NK-92 treated with Interleukin-12 subunit alpha and Interleukin-12 subunit beta, amount 100 ng/mL, for 24 hours (cell line): ENCODE data around the gene PTPRF.
A peak's percentile ranks its signal among the peaks of the same experiment; 100 is the strongest.

Source experiments
- DNase-seq: peaks from one replicate; lab custom pipeline; 2025; lab: John Stamatoyannopoulos, UW

PTPRF gene

GRCh38 chr1:43513471-43514173 is 17.1 kb upstream of the PTPRF start:
- no peak for DNase-seq

GRCh38 chr1:43518935-43519686 is 11.6 kb upstream of the PTPRF start:
- no peak for DNase-seq

GRCh38 chr1:43520100-43520778 is 10.4 kb upstream of the PTPRF start:
- DNase-seq: no peak

GRCh38 chr1:43521078-43521477 is 9.6 kb upstream of the PTPRF start:
- no peak for DNase-seq

GRCh38 chr1:43521756-43522155 is 8.9 kb upstream of the PTPRF start:
- DNase-seq: no peak

- DNase-seq: no peak
These were observed 8.3 kb upstream of the PTPRF start for GRCh38 chr1:43522431-43522775.

GRCh38 chr1:43522776-43523480 is 7.8 kb upstream of the PTPRF start:
- DNase-seq: no peak

GRCh38 chr1:43524804-43525203 is 5.9 kb upstream of the PTPRF start:
- DNase-seq: no peak

GRCh38 chr1:43526002-43526401 is 4.7 kb upstream of the PTPRF start:
- DNase-seq: no peak

- no peak for DNase-seq
These were observed 3.4 kb upstream of the PTPRF start for GRCh38 chr1:43527111-43527878.

GRCh38 chr1:43529206-43529731 is 1.4 kb upstream of the PTPRF start:
- DNase-seq: peak; percentile 42

- no peak for DNase-seq
These were observed 623 bp downstream of the PTPRF start for GRCh38 chr1:43531107-43531905.

GRCh38 chr1:43531906-43532584 is 1.4 kb downstream of the PTPRF start:
- no peak for DNase-seq

- no peak for DNase-seq
These were observed 2.0 kb downstream of the PTPRF start for GRCh38 chr1:43532716-43533115.

GRCh38 chr1:43533584-43533983 is 2.9 kb downstream of the PTPRF start:
- no peak for DNase-seq

GRCh38 chr1:43534256-43534655 is 3.6 kb downstream of the PTPRF start:
- no peak for DNase-seq

- DNase-seq: no peak
These were observed 5.6 kb downstream of the PTPRF start for GRCh38 chr1:43536196-43536863.

GRCh38 chr1:43536864-43537358 is 6.2 kb downstream of the PTPRF start:
- DNase-seq: no peak

GRCh38 chr1:43537423-43538142 is 6.9 kb downstream of the PTPRF start:
- DNase-seq: no peak
